Loucy (cell line): ENCODE measurements around the gene MAP3K12.

ENCODE experiments used
- H2AFZ ChIP-seq: fragments of 200-600 bp; sonication (generic); 2 replicates; pipeline ENCODE4 v1.6.0; 2016; ENCODE audit warnings: antibody characterized with exemption, mild to moderate bottlenecking, low read length, moderate library complexity
- H3F3A ChIP-seq: fragments of 200-600 bp; 2 replicates; pipeline ENCODE4 v1.6.0; 2016; ENCODE audit warnings: antibody characterized with exemption, low read depth, mild to moderate bottlenecking
- H3K27me3 ChIP-seq: fragments of 200-600 bp; sonication (generic); 2 replicates; pipeline ENCODE4 v1.6.1; 2014; ENCODE audit warnings: low read length, mild to moderate bottlenecking; ENCODE audit not compliant: insufficient read depth, poor library complexity, severe bottlenecking
- H3K36me3 ChIP-seq: fragments of 200-600 bp; sonication (generic); 2 replicates; pipeline ENCODE4 v1.6.1; 2016; ENCODE audit warnings: low read length; ENCODE audit not compliant: insufficient read depth
- H3K4me1 ChIP-seq: fragments of 200-600 bp; sonication (generic); 2 replicates; pipeline ENCODE4 v1.5.1; 2014; ENCODE audit warnings: low read length, mild to moderate bottlenecking; ENCODE audit not compliant: insufficient read depth, poor library complexity, severe bottlenecking
- H3K4me2 ChIP-seq: fragments of 200-600 bp; sonication (generic); 2 replicates; pipeline ENCODE4 v1.6.0; 2014; ENCODE audit warnings: antibody characterized with exemption, low read length, low read depth, mild to moderate bottlenecking; ENCODE audit not compliant: poor library complexity, severe bottlenecking
- H3K4me3 ChIP-seq: fragments of 200-600 bp; sonication (generic); 2 replicates; pipeline ENCODE4 v1.5.1; 2014; ENCODE audit warnings: low read length, mild to moderate bottlenecking, mixed read lengths; ENCODE audit not compliant: poor library complexity, severe bottlenecking
- H3K79me2 ChIP-seq: fragments of 200-600 bp; sonication (generic); 2 replicates; pipeline ENCODE4 v1.6.1; 2014; ENCODE audit warnings: low read length; ENCODE audit not compliant: insufficient read depth
- H3K9ac ChIP-seq: fragments of 200-600 bp; sonication (generic); 2 replicates; pipeline ENCODE4 v1.6.0; 2014; ENCODE audit warnings: mild to moderate bottlenecking, low read depth, low read length, moderate library complexity; ENCODE audit not compliant: poor library complexity, severe bottlenecking
- H3K9me2 ChIP-seq: fragments of 200-600 bp; sonication (generic); replicated peaks from 2 replicates; pipeline ENCODE4 v1.6.1; 2016; ENCODE audit warnings: low read depth, low read length, mixed read lengths
- H3K9me3 ChIP-seq: fragments of 200-600 bp; sonication (generic); 2 replicates; pipeline ENCODE4 v1.6.1; 2014; ENCODE audit warnings: mild to moderate bottlenecking, antibody characterized with exemption, low read length, low read depth; ENCODE audit not compliant: insufficient read depth
- H4K20me1 ChIP-seq: fragments of 200-600 bp; sonication (generic); 2 replicates; pipeline ENCODE4 v1.6.0; 2014; ENCODE audit warnings: antibody characterized with exemption, low read length, mild to moderate bottlenecking; ENCODE audit not compliant: insufficient read depth, poor library complexity, severe bottlenecking
- CTCF ChIP-seq: fragments of 200-600 bp; sonication (generic); conservative IDR thresholded peaks from 2 replicates; pipeline ENCODE4 v1.5.1; 2014; ENCODE audit warnings: mild to moderate bottlenecking, antibody characterized with exemption, low read length
- EZH2phosphoT487 ChIP-seq: fragments of 200-600 bp; IDR thresholded peaks from 2 replicates; pipeline ENCODE4 v1.6.1; 2018; ENCODE audit warnings: antibody characterized with exemption, mild to moderate bottlenecking, moderate library complexity, borderline replicate concordance

The MAP3K12 gene

GRCh38 chr12:53518381-53518780, 19.1 kb upstream of the MAP3K12 start:
- TF ChIP-seq CTCF (no peak), EZH2phosphoT487 (no peak)
- no peaks in the 10 kb centered on the region for H3K9me3 ChIP-seq
- H4K20me1 ChIP-seq = no peaks in the 10 kb centered on the region
- no peaks in the 10 kb centered on the region for H3K27me3 ChIP-seq
- no peak overlapping the region for H3K9ac ChIP-seq
- peaks cover 81% of the 10 kb centered on the region; the same call in 1 of the 2 replicates for H3K36me3 ChIP-seq
- no peak overlapping the region for H3K4me2 ChIP-seq
- no peak overlapping the region for H3K4me3 ChIP-seq
- H3K4me1 ChIP-seq = no peaks in the 10 kb centered on the region
- H3K9me2 ChIP-seq = no peaks in the 10 kb centered on the region
- no peak overlapping the region for H2AFZ ChIP-seq
- no peaks in the 10 kb centered on the region for H3F3A ChIP-seq
- H3K79me2 ChIP-seq = no peaks in the 10 kb centered on the region

- Histone ChIP-seq H3F3A (no peaks in the 10 kb centered on the region), H3K4me3 (no peak overlapping the region), H2AFZ (no peak overlapping the region), H3K9me2 (no peaks in the 10 kb centered on the region), H3K36me3 (peaks cover 77% of the 10 kb centered on the region; the same call in 1 of the 2 replicates), H3K79me2 (no peaks in the 10 kb centered on the region), H3K4me1 (no peaks in the 10 kb centered on the region), H3K9ac (no peak overlapping the region), H3K27me3 (no peaks in the 10 kb centered on the region), H3K4me2 (no peak overlapping the region), H3K9me3 (no peaks in the 10 kb centered on the region), H4K20me1 (no peaks in the 10 kb centered on the region)
- no peak for TF ChIP-seq EZH2phosphoT487
- TF ChIP-seq CTCF = no peak
Observed at GRCh38 chr12:53516758-53517455, 17.6 kb upstream of the MAP3K12 start.

- Histone ChIP-seq H3K4me1 (no peaks in the 10 kb centered on the region), H3K36me3 (peaks cover 69% of the 10 kb centered on the region; the same call in 1 of the 2 replicates), H3K9ac (no peak overlapping the region), H3K79me2 (no peaks in the 10 kb centered on the region), H2AFZ (no peak overlapping the region), H3K9me3 (no peaks in the 10 kb centered on the region), H3K4me2 (no peak overlapping the region), H3K27me3 (no peaks in the 10 kb centered on the region), H4K20me1 (no peaks in the 10 kb centered on the region), H3F3A (no peaks in the 10 kb centered on the region), H3K4me3 (no peak overlapping the region), H3K9me2 (no peaks in the 10 kb centered on the region)
- TF ChIP-seq EZH2phosphoT487 (no peak), CTCF (no peak)
Observed at GRCh38 chr12:53515291-53515680, 16.0 kb upstream of the MAP3K12 start.
